ENCODE results near the gene HSPB6.
A peak's percentile ranks its signal among the peaks of the same experiment; 100 is the strongest.
"Not testable (repeated sequence)": the region's sequence is repeated elsewhere in the genome, so short reads cannot be mapped to it uniquely, and the experiment has no call there.

The HSPB6 gene

GRCh38 chr19:35756377-35757230 lies at the start of gene HSPB6:
Gene HSPB6, minus strand, starts transcription at chr19:35757029. Its CDS starts 21 bp downstream, at chr19:35757008.
- no peaks in the 10 kb centered on the region for H3K9me3 ChIP-seq (ENCODE audit: low read length)
- peaks cover 38% of the 10 kb centered on the region for H3K36me3 ChIP-seq (ENCODE audit: insufficient read depth, low read length)
- peak within 1 kb of the TSS; percentile 95 for H3K4me3 ChIP-seq (ENCODE audit: low read length)
- H3K27me3 ChIP-seq (ENCODE audit: insufficient read depth, low read length) = no peaks in the 10 kb centered on the region
- H2AFZ ChIP-seq (ENCODE audit: low read depth, low read length) = no peak within 1 kb of the TSS
- H3K4me1 ChIP-seq (ENCODE audit: insufficient read depth, low read length) = peaks cover 11% of the 10 kb centered on the region

GRCh38 chr19:35806597-35806996 lies 49.8 kb upstream of the HSPB6 start:
- no peak overlapping the region for H3K4me3 ChIP-seq (ENCODE audit: low read length)
- H3K9me3 ChIP-seq (ENCODE audit: low read length) = peaks cover 1% of the 10 kb centered on the region
- H3K4me1 ChIP-seq (ENCODE audit: insufficient read depth, low read length) = no peaks in the 10 kb centered on the region
- H2AFZ ChIP-seq (ENCODE audit: low read depth, low read length) = no peak overlapping the region
- H3K36me3 ChIP-seq (ENCODE audit: insufficient read depth, low read length) = no peaks in the 10 kb centered on the region
- H3K27me3 ChIP-seq (ENCODE audit: insufficient read depth, low read length) = peaks cover 7% of the 10 kb centered on the region

GRCh38 chr19:35805526-35806102 lies 48.8 kb upstream of the HSPB6 start:
- Histone ChIP-seq H2AFZ (ENCODE audit: low read depth, low read length) (no peak overlapping the region), H3K27me3 (ENCODE audit: insufficient read depth, low read length) (peaks cover 7% of the 10 kb centered on the region), H3K4me1 (ENCODE audit: insufficient read depth, low read length) (no peaks in the 10 kb centered on the region), H3K36me3 (ENCODE audit: insufficient read depth, low read length) (no peaks in the 10 kb centered on the region), H3K9me3 (ENCODE audit: low read length) (peaks cover 1% of the 10 kb centered on the region), H3K4me3 (ENCODE audit: low read length) (no peak overlapping the region)

GRCh38 chr19:35801828-35802227 lies 45.0 kb upstream of the HSPB6 start:
- H2AFZ ChIP-seq (ENCODE audit: low read depth, low read length) = no peak overlapping the region
- peaks cover 1% of the 10 kb centered on the region for H3K9me3 ChIP-seq (ENCODE audit: low read length)
- no peaks in the 10 kb centered on the region for H3K4me1 ChIP-seq (ENCODE audit: insufficient read depth, low read length)
- H3K27me3 ChIP-seq (ENCODE audit: insufficient read depth, low read length) = peaks cover 20% of the 10 kb centered on the region
- H3K36me3 ChIP-seq (ENCODE audit: insufficient read depth, low read length) = no peaks in the 10 kb centered on the region
- no peak overlapping the region for H3K4me3 ChIP-seq (ENCODE audit: low read length)

- H2AFZ ChIP-seq (ENCODE audit: low read depth, low read length) = no peak overlapping the region
- H3K27me3 ChIP-seq (ENCODE audit: insufficient read depth, low read length) = peaks cover 27% of the 10 kb centered on the region
- no peak overlapping the region for H3K4me3 ChIP-seq (ENCODE audit: low read length)
- no peaks in the 10 kb centered on the region for H3K36me3 ChIP-seq (ENCODE audit: insufficient read depth, low read length)
- H3K4me1 ChIP-seq (ENCODE audit: insufficient read depth, low read length) = no peaks in the 10 kb centered on the region
- H3K9me3 ChIP-seq (ENCODE audit: low read length) = peaks cover 1% of the 10 kb centered on the region
Observed at GRCh38 chr19:35797663-35798062, 40.8 kb upstream of the HSPB6 start.

- Histone ChIP-seq H3K27me3 (ENCODE audit: insufficient read depth, low read length) (peaks cover 27% of the 10 kb centered on the region), H3K4me1 (ENCODE audit: insufficient read depth, low read length) (no peaks in the 10 kb centered on the region)
Observed at GRCh38 chr19:35796645-35797542, 40.1 kb upstream of the HSPB6 start.

GRCh38 chr19:35795564-35795963 lies 38.7 kb upstream of the HSPB6 start:
- not testable (repeated sequence) for H2AFZ ChIP-seq (ENCODE audit: low read depth, low read length); H3K4me1 ChIP-seq (ENCODE audit: insufficient read depth, low read length); H3K9me3 ChIP-seq (ENCODE audit: low read length); H3K36me3 ChIP-seq (ENCODE audit: insufficient read depth, low read length); H3K4me3 ChIP-seq (ENCODE audit: low read length)
- peaks cover 27% of the 10 kb centered on the region for H3K27me3 ChIP-seq (ENCODE audit: insufficient read depth, low read length)

More at GRCh38 chr19:35796645-35797542, 40.1 kb upstream of the HSPB6 start:
- Histone ChIP-seq H3K9me3 (ENCODE audit: low read length) (no peaks in the 10 kb centered on the region), H2AFZ (ENCODE audit: low read depth, low read length) (no peak overlapping the region), H3K36me3 (ENCODE audit: insufficient read depth, low read length) (no peaks in the 10 kb centered on the region), H3K4me3 (ENCODE audit: low read length) (no peak overlapping the region)

- no peak overlapping the region for H3K4me3 ChIP-seq (ENCODE audit: low read length)
- H3K9me3 ChIP-seq (ENCODE audit: low read length) = no peaks in the 10 kb centered on the region
- no peaks in the 10 kb centered on the region for H3K4me1 ChIP-seq (ENCODE audit: insufficient read depth, low read length)
- H3K27me3 ChIP-seq (ENCODE audit: insufficient read depth, low read length) = peaks cover 25% of the 10 kb centered on the region
- H2AFZ ChIP-seq (ENCODE audit: low read depth, low read length) = no peak overlapping the region
- H3K36me3 ChIP-seq (ENCODE audit: insufficient read depth, low read length) = no peaks in the 10 kb centered on the region
Observed at GRCh38 chr19:35793381-35794165, 36.7 kb upstream of the HSPB6 start.

- H3K4me1 ChIP-seq (ENCODE audit: insufficient read depth, low read length) = no peaks in the 10 kb centered on the region
- no peaks in the 10 kb centered on the region for H3K36me3 ChIP-seq (ENCODE audit: insufficient read depth, low read length)
- H2AFZ ChIP-seq (ENCODE audit: low read depth, low read length) = no peak overlapping the region
- H3K4me3 ChIP-seq (ENCODE audit: low read length) = no peak overlapping the region
- no peaks in the 10 kb centered on the region for H3K9me3 ChIP-seq (ENCODE audit: low read length)
- H3K27me3 ChIP-seq (ENCODE audit: insufficient read depth, low read length) = peaks cover 20% of the 10 kb centered on the region
Observed at GRCh38 chr19:35792888-35793287, 36.1 kb upstream of the HSPB6 start.

- Histone ChIP-seq H2AFZ (ENCODE audit: low read depth, low read length) (no peak overlapping the region), H3K36me3 (ENCODE audit: insufficient read depth, low read length) (no peaks in the 10 kb centered on the region), H3K4me3 (ENCODE audit: low read length) (no peak overlapping the region), H3K4me1 (ENCODE audit: insufficient read depth, low read length) (no peaks in the 10 kb centered on the region), H3K27me3 (ENCODE audit: insufficient read depth, low read length) (peaks cover 15% of the 10 kb centered on the region), H3K9me3 (ENCODE audit: low read length) (no peaks in the 10 kb centered on the region)
Observed at GRCh38 chr19:35792312-35792711, 35.5 kb upstream of the HSPB6 start.

- no peak overlapping the region for H3K4me3 ChIP-seq (ENCODE audit: low read length)
- H3K36me3 ChIP-seq (ENCODE audit: insufficient read depth, low read length) = peaks cover 1% of the 10 kb centered on the region
- H3K4me1 ChIP-seq (ENCODE audit: insufficient read depth, low read length) = no peaks in the 10 kb centered on the region
- H2AFZ ChIP-seq (ENCODE audit: low read depth, low read length) = no peak overlapping the region
- H3K27me3 ChIP-seq (ENCODE audit: insufficient read depth, low read length) = peaks cover 10% of the 10 kb centered on the region
- H3K9me3 ChIP-seq (ENCODE audit: low read length) = no peaks in the 10 kb centered on the region
Observed at GRCh38 chr19:35791814-35792279, 35.0 kb upstream of the HSPB6 start.

- H3K4me3 ChIP-seq (ENCODE audit: low read length) = no peak overlapping the region
- H3K9me3 ChIP-seq (ENCODE audit: low read length) = no peaks in the 10 kb centered on the region
- no peaks in the 10 kb centered on the region for H3K4me1 ChIP-seq (ENCODE audit: insufficient read depth, low read length)
- H3K27me3 ChIP-seq (ENCODE audit: insufficient read depth, low read length) = peaks cover 4% of the 10 kb centered on the region
- H2AFZ ChIP-seq (ENCODE audit: low read depth, low read length) = no peak overlapping the region
- H3K36me3 ChIP-seq (ENCODE audit: insufficient read depth, low read length) = peaks cover 5% of the 10 kb centered on the region
Observed at GRCh38 chr19:35790981-35791813, 34.4 kb upstream of the HSPB6 start.
